CD14-positive monocyte (primary cell): ENCODE measurements around the gene ASCC3. TPM values are rescaled to one million over a fixed set of nuclear protein-coding genes. Genes with fewer than 3 reads are reported as not detected.

Experiments
- DNase-seq, 3 donors: peaks; one replicate each; pipeline ENCODE4 v3.0.0-alpha.2; 2011 to 2022
- H2AFZ ChIP-seq: 2 replicates; pipeline ENCODE4 v1.6.0; 2012; ENCODE audit warnings: mild to moderate bottlenecking, low read depth, low read length, inconsistent platforms; ENCODE audit not compliant: insufficient read depth, poor library complexity, severe bottlenecking
- H3K27ac ChIP-seq, 2 donors: 1 replicate in 1 of 2; 2 replicates in 1 of 2; pipeline ENCODE4 v1.5.1; 2012 to 2013; ENCODE audit warnings: low read length in 2 of 2, control low read depth in 1 of 2, inconsistent platforms in 1 of 2, low read depth in 1 of 2, mild to moderate bottlenecking in 1 of 2
- H3K27me3 ChIP-seq, 2 donors: one replicate each; pipeline versions ENCODE4 v1.6.0 to v1.6.1; 2011 to 2013; ENCODE audit warnings: low read length in 2 of 2; ENCODE audit not compliant: control insufficient read depth in 2 of 2, insufficient read depth in 2 of 2
- H3K36me3 ChIP-seq, 2 donors: replicated peaks in 1 of 2; 1 replicate in 1 of 2; 2 replicates in 1 of 2; pipeline versions ENCODE4 v1.5.1 to v1.6.1; 2012 to 2013; ENCODE audit warnings: low read length in 2 of 2, control low read depth in 1 of 2, inconsistent platforms in 1 of 2, mild to moderate bottlenecking in 1 of 2; ENCODE audit not compliant: insufficient read depth in 2 of 2, control insufficient read depth in 1 of 2
- H3K4me1 ChIP-seq, 2 donors: 1 replicate in 1 of 2; 2 replicates in 1 of 2; pipeline versions ENCODE4 v1.5.1 to v1.6.1; 2012 to 2013; ENCODE audit warnings: low read length in 2 of 2, control low read depth in 1 of 2, inconsistent platforms in 1 of 2, mild to moderate bottlenecking in 1 of 2, moderate library complexity in 1 of 2; ENCODE audit not compliant: insufficient read depth in 2 of 2, control insufficient read depth in 1 of 2
- H3K4me2 ChIP-seq: replicated peaks from 2 replicates; pipeline ENCODE3; 2012; ENCODE audit warnings: low read length, moderate library complexity, mild to moderate bottlenecking; ENCODE audit not compliant: poor library complexity, severe bottlenecking; ENCODE audit errors: extremely low read depth
- H3K4me3 ChIP-seq, 3 experiments: fragments of 200-600 bp in 1 of 3; sonication (generic) in 1 of 3; replicated peaks in 1 of 3; 1 replicate in 2 of 3; 2 replicates in 1 of 3; pipeline ENCODE4 v1.5.1; 2011 to 2013; ENCODE audit warnings: low read length in 3 of 3, mild to moderate bottlenecking in 3 of 3, control low read depth in 2 of 3, low read depth in 2 of 3, inconsistent platforms in 1 of 3, moderate library complexity in 1 of 3
- H3K79me2 ChIP-seq: 2 replicates; pipeline ENCODE4 v1.6.0; 2012; ENCODE audit warnings: mild to moderate bottlenecking, control low read depth, inconsistent platforms, low read length, moderate library complexity; ENCODE audit not compliant: insufficient read depth
- H3K9ac ChIP-seq: 2 replicates; pipeline ENCODE4 v1.6.0; 2017; ENCODE audit warnings: low read length, mild to moderate bottlenecking; ENCODE audit not compliant: insufficient read depth, poor library complexity, severe bottlenecking
- H3K9me3 ChIP-seq, 2 donors: replicated peaks in 1 of 2; 1 replicate in 1 of 2; 2 replicates in 1 of 2; pipeline versions ENCODE4 v1.5.1 to v1.6.1; 2012 to 2013; ENCODE audit warnings: low read length in 2 of 2, control low read depth in 1 of 2; ENCODE audit not compliant: control insufficient read depth in 1 of 2, insufficient read depth in 1 of 2
- H4K20me1 ChIP-seq: 2 replicates; pipeline ENCODE4 v1.6.0; 2012; ENCODE audit warnings: mild to moderate bottlenecking, low read length, control low read depth, moderate library complexity; ENCODE audit not compliant: insufficient read depth
- H3K27ac Mint-ChIP-seq, 7 donors: one replicate each; pipeline ENCODE4 v1.8.0; 2020; ENCODE audit warnings: mild to moderate bottlenecking in 7 of 7, mixed read lengths in 7 of 7, moderate library complexity in 6 of 7, inconsistent platforms in 2 of 7
- H3K27me3 Mint-ChIP-seq, 3 donors: one replicate each; pipeline ENCODE4 v1.8.0; 2021 to 2022; ENCODE audit warnings: low read depth in 3 of 3, mild to moderate bottlenecking in 3 of 3, mixed read lengths in 3 of 3, moderate library complexity in 3 of 3, inconsistent platforms in 1 of 3
- H3K36me3 Mint-ChIP-seq, 2 donors: one replicate each; pipeline ENCODE4 v1.8.0; 2020; ENCODE audit warnings: mixed read lengths in 2 of 2, inconsistent platforms in 1 of 2, mild to moderate bottlenecking in 1 of 2
- H3K4me1 Mint-ChIP-seq: one replicate; pipeline ENCODE4 v1.8.0; 2020; ENCODE audit warnings: mild to moderate bottlenecking, mixed read lengths
- H3K4me3 Mint-ChIP-seq, 2 donors: one replicate each; pipeline ENCODE4 v1.8.0; 2020; ENCODE audit warnings: mild to moderate bottlenecking in 2 of 2, mixed read lengths in 2 of 2, moderate library complexity in 1 of 2
- H3K9me3 Mint-ChIP-seq, 7 donors: one replicate each; pipeline ENCODE4 v1.8.0; 2020 to 2022; ENCODE audit warnings: mixed read lengths in 7 of 7, mild to moderate bottlenecking in 6 of 7, moderate library complexity in 6 of 7, inconsistent platforms in 2 of 7
- CTCF ChIP-seq: fragments of 200-600 bp; IDR thresholded peaks from one replicate; pipeline ENCODE4 v1.8.0; 2022; ENCODE audit warnings: antibody characterized with exemption, mild to moderate bottlenecking
- WGBS: methylation state at CpG from one replicate; pipeline ENCODE4 v1.1.5; 2013; ENCODE audit warnings: missing lambda C conversion rate; ENCODE audit not compliant: insufficient coverage; 5-methylcytosine and 5-hydroxymethylcytosine counted together
- intact Hi-C, 2 donors: fragments of 100-400 bp; cut with micrococcal nuclease; formaldehyde crosslinking; loops; one replicate each; pipeline versions ENCODE4 v1.15.0 to v1.15.1; 2023
- polyA plus RNA-seq, 3 donors: library from polyadenylated mRNA; depleted of rRNA in 1 of 3; unstranded in 2 of 3; stranded (reverse) in 1 of 3; fragments of 300-500 nt in 2 of 3; fragments of >200 nt in 1 of 3; fragmentation: Illumina TruSeq in 2 of 3; gene quantifications; 1 replicate in 2 of 3; 2 replicates in 1 of 3; pipeline ENCODE4 v1.2.3, GENCODE V29; 2012 to 2021

ASCC3 gene
- polyA plus RNA-seq, 3 donors, result 6.4 to 12.9 (median 10.6) TPM

DNA sequence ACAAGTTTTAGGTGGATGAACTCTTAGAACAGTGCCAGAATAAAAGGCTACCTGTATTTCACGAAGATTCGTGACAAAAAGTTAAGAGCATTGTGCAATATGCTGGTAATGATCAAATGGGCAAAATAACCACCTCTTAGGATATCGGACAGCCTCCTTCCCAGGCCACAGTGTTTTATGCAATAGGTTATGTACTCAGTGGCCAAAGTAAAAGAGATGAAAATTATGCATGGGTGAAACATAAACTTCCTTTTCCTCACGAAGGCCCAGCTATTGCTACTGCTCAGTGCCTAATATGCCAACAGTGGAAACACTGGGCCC lies 262.8 kb downstream of the ASCC3 start:
- no peak overlapping the region for H3K4me3 Mint-ChIP-seq
- Histone ChIP-seq H3K27ac (peak overlapping the region in 1 of 2 donors; percentile 53), H3K9me3 (no peaks in the 10 kb centered on the region), H4K20me1 (no peaks in the 10 kb centered on the region), H3K27me3 (no peaks in the 10 kb centered on the region), H2AFZ (no peak overlapping the region), H3K79me2 (no peaks in the 10 kb centered on the region), H3K9ac (no peak overlapping the region), H3K4me1 (no peaks in the 10 kb centered on the region), H3K36me3 (peaks cover 0 to 11% of the 10 kb centered on the region in 2 donors), H3K4me3 (no peak overlapping the region), H3K4me2 (no peak overlapping the region)
- intact Hi-C loops, result no loop called here
- H3K27me3 Mint-ChIP-seq, result peaks cover 0 to 3% (median 0%) of the 10 kb centered on the region in 3 donors
- WGBS, result 90% methylated on average over 2 of the region's 4 CpGs
- no peak for DNase-seq
- no peak for TF ChIP-seq CTCF
- peak overlapping the region in 2 of 7 donors; percentile 9 to 52 for H3K27ac Mint-ChIP-seq
- H3K9me3 Mint-ChIP-seq, result peaks cover 0 to 6% (median 0%) of the 10 kb centered on the region in 7 donors
- H3K36me3 Mint-ChIP-seq, result peaks cover 18 to 29% of the 10 kb centered on the region in 2 donors
- H3K4me1 Mint-ChIP-seq, result peaks cover 8% of the 10 kb centered on the region

DNA sequence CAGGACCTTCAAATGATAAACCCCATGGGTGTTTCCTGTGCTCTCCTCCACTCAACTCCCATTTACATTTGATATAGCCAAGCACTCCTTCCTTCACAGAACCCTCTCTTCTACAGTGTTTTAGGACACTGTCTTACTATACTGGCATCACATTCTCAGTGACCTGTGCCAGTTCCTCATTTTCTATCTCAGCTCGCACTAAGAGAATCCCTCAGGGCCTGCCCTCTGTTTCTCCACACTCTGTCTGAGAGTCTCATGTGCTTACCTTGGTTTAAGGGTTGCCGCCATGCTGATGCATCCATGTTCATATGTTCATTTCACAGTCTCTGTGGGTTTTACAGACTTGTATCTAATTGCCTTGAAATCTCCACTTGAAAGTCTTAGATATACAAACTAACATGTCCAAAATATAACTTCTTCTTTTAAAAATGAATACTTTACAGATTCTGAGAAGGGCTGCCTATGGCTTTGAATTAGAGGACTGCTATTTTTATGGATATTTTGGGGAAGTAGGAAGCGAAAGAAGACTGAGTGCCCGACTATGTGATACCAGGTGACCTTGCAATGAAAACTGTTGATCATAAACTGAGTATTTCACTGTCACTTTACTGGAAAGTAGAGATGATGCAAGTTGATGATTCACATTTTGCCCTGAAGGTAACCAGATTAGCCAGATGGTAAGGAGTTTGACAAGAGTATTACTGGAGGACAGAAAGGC lies 263.3 kb downstream of the ASCC3 start:
- Histone ChIP-seq H3K4me3 (no peak overlapping the region), H3K79me2 (no peaks in the 10 kb centered on the region), H3K4me1 (no peaks in the 10 kb centered on the region), H3K4me2 (no peak overlapping the region), H2AFZ (no peak overlapping the region), H3K9ac (no peak overlapping the region), H3K36me3 (peaks cover 0 to 11% of the 10 kb centered on the region in 2 donors), H4K20me1 (no peaks in the 10 kb centered on the region), H3K27me3 (no peaks in the 10 kb centered on the region), H3K27ac (peak overlapping the region in 1 of 2 donors; percentile 53), H3K9me3 (no peaks in the 10 kb centered on the region)
- peak in 2 of 3 donors; percentile 1 to 7 for DNase-seq
- Mint-ChIP-seq H3K27me3 (peaks cover 0 to 3% (median 0%) of the 10 kb centered on the region in 3 donors), H3K36me3 (peaks cover 17 to 28% of the 10 kb centered on the region in 2 donors), H3K9me3 (peaks cover 0 to 6% (median 0%) of the 10 kb centered on the region in 7 donors), H3K27ac (peak overlapping the region in 5 of 7 donors; percentile 9 to 85 (median 58)), H3K4me1 (peaks cover 8% of the 10 kb centered on the region), H3K4me3 (no peak overlapping the region)
- 45% methylated on average over 3 of the region's 4 CpGs for WGBS
- intact Hi-C loops, result no loop called here
- TF ChIP-seq CTCF, result no peak
